Peyer's patch (tissue), 4 donors: ENCODE data around the gene TBX10.

ENCODE experiments used
- CTCF ChIP-seq, 6 experiments: fragments of 450-650 bp in 4 of 6; fragments of 200-600 bp in 2 of 6; sonication (generic) in 1 of 6; IDR thresholded peaks; one replicate each; pipeline ENCODE4 v1.5.1; 2017 to 2019; ENCODE audit warnings: antibody characterized with exemption in 6 of 6, mild to moderate bottlenecking in 3 of 6, moderate library complexity in 1 of 6
- POLR2A ChIP-seq, 2 donors: fragments of 450-650 bp; IDR thresholded peaks; one replicate each; pipeline ENCODE4 v1.5.1; 2017; ENCODE audit warnings: antibody characterized with exemption in 2 of 2, mild to moderate bottlenecking in 2 of 2, moderate library complexity in 2 of 2

DNA sequence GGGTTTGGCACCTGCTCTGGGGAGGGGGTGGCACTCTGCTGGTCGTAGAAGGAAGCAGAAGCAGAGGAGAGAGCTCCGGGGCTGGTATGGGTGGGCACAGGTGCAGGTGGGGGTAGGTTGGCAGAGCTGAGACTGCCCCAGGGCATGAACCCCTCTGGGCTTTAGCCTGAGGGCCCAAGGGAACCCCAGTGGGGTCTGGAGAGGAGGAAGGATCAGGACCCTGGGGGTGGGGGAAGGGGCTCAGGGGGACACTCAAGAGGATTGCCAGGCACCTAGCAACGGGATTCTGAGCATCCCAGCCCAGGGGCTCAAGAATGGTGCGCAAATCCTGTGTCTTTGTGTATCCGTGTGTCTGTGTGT, 28.6 kb upstream of the TBX10 start:
- TF ChIP-seq CTCF (IDR thresholded peaks at IDR 0.05) (no peak), POLR2A (IDR thresholded peaks at IDR 0.05) (no peak)
